HG03025 (cell line): ENCODE measurements around the gene RACK1.

Experiments
- ATAC-seq: cut with Tn5 transposase; IDR thresholded peaks from one replicate; pipeline ENCODE4 v1.9.1; 2021; ENCODE audit warnings: mild to moderate bottlenecking, moderate library complexity; ENCODE audit not compliant: unreplicated experiment, low FRiP score

Gene RACK1

DNA sequence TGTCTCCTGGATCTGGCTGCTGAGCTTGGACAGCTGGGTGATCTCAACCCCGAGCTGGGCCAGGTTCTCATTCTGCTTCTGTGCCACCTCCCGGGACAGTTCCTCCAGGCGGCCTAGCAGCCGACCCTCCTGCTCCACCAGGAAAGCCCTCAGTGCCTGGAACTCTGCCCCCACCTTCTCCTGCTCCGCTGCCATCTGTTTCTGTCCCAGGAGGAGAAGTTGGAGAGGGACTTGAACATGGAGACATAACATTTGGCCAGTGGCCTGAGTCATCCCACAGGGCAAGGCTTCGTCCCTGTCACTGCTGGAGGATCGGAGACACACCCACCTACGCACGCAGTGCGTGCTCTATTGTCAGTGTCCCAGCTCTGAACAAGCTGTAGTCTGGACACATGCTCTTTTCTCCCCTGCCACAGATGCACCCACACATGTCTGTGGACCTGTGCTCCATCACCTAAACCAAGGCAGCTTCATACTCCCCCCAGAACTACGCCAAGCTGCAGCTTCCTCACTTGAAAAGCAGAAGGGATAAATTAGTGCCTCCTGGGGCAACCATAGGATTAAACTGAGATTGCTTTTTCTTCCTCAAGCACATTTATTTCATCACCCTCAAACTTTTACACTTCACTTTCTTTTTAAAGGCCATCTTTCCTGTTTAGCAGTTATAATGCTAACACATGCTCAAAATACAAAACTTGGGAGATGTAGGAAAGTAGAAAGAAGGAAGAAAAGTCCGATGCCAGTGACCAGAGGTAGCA, 43.6 kb downstream of the RACK1 start:
- no peak for ATAC-seq

DNA sequence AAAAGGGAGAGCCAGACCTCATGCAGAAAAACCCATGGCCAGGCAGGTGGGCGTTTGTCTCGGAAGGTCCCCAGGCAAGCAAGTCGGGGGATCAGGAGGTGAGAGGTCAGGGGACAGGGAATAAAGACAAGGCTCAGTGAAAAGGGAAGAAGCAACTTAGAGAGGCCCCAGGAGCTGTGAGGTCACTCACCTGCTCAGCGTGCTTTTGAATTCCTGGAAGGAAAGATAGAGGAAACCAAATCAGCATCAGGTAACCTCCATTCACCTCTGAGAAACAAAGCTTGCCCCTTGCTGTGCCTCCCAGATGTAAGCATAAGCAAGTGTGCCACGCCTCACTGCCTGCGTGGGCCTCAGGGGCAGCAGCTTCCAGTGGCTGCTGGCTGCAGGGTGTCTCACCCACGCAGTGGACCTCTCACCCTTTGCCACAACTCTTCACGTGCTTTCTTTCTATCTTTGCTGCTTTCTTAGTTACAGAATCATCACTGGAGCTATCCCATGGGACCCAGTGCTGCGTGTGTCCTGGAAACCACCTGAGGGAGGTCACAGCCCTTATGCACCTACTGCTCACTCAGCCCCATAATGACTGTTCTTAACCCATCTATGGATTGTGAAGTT, 44.7 kb downstream of the RACK1 start:
- no peak for ATAC-seq

DNA sequence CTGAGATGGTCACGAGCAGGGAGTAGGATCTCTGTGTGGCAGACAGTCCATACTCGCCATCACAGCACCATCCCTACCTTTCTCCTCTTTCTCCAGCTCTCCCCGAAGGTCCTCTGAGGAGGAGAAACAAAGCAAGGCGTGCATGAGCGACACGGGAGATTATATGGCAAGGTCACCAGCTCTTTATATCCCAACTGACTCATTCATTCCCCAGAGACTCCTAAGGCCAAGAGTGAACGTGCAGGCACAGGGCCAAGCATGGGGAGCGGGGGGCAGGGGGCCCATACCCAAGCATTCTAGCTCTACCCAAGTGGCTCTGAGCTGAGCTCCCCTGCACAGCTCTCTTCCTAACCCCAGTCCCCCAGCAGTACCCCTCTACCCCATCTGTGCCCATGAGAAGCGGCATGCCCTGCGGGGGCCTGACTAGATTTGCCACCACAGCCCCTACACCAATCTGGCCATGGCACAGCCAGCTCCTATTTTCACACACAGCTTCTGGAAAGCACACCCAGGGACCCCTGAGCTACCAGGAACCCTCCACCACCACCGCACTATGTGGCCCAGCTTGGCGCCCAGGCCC, 45.5 kb downstream of the RACK1 start:
- no peak for ATAC-seq

DNA sequence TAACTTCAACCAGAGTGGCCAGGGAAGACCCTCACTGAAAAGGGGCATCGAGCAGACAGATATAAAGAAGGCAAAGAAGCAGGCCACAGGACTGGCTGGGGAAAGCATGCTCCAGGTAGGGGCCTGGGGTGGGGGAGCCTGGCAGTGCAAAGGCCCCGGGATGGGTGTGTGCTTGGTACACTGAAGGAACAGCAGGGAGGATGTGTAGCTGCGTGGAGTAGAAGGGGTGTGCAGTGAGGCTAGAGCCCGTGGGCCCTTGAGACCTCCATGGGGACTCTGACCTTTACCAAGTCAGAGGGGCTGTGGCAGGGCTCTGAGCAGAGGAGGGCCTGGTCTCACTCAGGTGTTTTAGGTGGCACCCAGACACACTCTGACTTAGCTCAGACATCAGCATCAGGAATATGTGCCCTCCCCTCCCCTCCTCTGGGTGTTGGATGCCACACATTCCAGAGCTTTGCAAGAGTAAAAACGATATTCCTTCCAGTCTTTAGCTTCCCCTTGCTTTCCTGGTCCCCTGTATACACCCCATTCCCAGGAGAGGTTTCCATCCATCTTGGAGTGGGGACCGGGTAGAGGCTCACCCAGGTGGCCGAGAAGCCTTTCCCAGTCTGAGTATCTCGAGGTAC, 46.3 kb downstream of the RACK1 start:
- ATAC-seq, result no peak

DNA sequence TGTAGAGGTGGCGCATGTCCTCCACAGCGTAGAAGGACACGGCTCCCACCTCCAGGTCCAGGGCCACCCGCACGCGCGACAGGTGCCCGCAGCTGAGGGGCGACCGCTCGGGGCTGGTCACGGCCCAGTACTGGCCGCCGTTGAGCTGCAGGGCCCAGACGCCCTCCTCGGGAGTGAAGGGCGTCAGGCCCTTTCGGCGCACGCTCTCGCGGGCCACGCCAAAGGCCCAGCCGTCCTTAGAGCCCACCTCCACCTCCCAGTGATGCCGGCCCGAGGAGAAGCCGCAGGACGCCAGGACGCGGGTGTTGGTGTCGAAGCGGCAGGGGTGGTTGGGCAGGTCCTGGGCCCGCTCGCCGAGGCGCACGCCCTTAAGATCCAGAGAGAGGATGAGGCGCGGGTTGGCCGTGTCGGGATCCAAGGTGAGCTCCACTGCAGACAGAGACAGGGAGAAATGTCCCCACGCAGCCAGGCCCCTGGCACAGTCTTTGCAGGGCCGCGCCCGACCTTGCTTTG, 48.4 kb downstream of the RACK1 start:
- ATAC-seq, result no peak

DNA sequence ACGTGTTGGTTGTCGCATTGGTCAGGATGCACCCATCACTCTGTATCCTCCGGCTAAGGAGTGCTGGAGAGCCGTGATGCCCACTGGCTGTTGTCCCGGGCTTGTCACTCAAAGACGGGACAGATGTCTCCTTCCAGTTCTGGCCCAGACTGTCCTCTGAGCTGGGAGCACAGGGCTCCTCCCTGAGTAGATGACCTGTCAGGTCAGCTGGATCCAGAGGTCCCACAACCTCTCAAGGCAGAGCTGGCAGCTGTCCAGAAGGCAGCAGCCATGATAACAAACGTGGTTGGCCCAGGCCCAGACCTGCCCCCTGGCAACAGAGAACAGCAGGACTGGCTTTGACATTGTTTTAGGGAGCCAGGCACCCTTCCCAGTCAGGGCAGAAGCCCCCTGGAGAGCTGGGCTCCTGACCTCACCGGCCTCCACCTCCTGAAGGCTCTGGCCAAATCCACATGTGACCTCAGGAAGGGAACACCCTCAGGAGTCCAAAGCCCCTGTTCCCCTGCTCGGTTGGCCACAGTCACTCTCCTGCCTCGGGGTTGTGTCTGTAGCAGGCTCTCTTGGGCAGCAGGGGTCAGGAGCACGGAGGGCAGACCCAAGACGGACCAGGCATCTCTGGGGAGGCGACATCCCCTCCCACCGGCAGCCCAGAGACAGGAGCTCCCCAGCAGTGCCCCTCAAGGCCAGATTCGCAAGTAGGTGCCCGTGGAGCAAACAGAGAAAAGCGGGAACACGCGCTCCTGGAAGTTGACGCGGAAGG, 49.0 kb downstream of the RACK1 start:
- no peak for ATAC-seq

DNA sequence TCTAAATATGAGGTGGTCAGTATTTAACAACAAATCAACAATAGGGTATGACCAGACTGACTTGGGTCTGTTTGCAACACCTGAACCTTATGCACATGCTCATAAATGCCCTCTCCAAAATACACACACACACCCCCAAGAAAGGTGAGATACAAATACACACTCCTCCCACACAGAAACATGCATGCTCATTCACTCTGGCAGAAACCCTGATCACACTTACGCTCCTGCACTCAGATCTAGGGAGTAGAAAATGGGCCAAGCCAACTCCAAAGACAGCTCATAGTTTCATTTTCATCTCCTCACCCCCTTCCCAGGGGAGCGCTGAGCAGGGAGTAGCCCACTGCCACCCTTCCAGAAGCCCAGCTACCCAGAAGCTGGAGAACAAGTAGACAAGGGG, 50.0 kb downstream of the RACK1 start:
- no peak for ATAC-seq

DNA sequence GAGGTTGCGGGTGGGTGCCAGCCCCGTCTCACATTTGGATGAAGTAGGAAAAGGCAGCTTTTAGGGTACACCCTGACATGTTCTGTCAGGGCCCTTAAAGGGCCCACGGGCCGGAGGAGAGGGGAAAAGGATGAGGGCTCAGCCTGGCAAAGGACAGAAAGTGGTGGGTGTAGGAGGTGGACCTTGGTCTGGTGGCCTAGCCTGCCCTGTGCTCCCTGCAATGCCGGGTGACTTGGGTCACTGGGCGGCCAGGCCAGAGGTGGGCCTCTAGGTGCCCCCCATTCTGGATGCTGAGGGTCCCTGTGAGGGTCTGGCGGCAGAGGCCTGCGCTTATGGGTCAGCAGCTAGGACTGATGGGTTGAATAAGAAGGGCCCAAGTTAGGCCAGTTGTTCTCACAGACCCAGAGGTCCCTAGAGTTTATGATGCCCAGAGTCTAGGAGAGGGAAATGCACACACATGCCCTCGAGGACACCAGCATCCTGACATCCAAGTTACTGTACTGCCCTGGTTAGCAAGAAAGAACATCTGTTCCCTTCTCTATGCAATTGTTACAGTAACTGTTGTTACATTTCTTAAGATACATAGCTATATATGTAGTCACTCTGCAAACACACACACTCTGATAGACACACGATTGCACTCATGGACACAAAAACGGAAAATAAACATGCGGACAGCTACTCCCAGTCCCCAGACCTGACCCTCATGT, 51.2 kb downstream of the RACK1 start:
- ATAC-seq, result no peak

DNA sequence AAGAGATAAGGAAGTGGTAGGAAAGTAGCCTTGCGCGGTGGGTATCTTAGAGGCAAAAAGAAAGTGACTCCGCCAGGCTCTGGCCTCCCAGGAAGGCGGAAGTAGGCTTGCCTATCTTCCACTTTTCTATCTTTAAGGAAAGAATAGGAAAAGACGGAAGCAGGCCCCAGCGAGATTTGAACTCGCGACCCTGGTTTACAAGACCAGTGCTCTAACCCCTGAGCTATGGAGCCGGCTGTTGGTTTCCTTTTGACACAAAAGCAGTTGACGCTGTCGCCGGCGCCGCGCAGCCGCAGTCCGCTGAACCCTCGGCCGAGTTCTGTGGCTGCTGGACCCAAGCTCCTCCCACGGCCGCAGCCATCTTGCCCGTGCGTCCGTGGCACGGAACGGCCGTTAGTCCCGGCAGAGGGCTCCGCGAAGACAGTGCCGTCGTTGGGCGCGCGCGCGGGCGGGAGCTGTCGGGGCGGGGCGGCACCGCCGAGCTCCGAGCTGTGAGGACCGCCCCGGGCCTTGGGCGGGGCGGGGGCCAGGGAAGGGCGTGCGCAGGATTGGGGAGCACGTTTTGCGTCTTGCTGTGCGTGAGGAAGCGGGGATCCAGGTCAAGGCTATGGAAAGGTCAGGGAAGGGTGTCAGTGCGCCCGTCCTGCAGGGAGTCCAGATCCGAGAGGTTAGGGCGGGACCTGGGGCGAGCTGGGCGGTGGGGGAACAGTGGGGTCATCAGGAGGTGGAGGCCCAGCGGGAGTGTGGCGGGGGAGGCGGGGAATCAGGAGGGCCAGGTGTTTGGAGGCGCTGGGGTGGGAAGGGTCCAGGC, 52.0 kb downstream of the RACK1 start:
- peak; percentile 50 for ATAC-seq

DNA sequence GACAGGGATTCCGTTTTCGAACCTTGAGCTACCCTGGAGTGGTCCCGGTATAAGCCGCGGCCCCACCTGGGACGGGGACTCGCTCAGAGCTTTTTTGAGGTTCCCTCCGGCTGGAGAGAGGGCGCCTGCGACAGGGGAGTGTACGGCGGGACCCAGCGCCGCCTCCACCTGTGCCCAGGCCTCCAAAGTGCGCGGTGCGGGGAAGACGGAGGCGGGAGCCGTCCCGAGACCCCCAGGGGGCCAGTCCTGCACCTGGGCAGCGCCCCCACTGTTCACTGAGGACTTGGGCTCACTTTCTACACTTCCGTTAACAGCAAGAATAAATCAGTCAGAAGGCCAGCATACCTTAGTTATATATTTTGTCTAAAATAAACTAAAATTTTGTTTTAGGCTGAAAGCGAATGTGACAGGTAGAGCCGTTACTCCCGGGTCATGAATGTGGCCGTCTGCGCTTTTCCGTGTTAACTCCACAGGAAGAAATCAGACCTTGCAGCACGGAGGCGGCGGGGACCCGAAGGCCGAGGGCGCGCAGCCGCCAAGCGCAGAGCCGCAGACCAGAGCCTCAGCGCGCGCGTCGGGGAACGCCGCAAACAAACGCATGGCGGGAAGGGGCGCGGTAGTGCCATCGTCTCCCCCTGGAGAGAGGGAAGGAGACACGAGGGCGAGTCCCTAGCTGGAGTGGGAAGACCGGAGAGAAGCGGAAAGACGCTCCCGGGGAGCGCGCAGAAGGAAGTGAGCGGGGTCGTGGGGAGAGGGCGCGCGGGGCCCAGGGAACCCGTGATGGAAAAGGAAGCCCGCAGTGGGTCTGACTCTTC, 52.8 kb downstream of the RACK1 start:
- peak; percentile 10 for ATAC-seq

DNA sequence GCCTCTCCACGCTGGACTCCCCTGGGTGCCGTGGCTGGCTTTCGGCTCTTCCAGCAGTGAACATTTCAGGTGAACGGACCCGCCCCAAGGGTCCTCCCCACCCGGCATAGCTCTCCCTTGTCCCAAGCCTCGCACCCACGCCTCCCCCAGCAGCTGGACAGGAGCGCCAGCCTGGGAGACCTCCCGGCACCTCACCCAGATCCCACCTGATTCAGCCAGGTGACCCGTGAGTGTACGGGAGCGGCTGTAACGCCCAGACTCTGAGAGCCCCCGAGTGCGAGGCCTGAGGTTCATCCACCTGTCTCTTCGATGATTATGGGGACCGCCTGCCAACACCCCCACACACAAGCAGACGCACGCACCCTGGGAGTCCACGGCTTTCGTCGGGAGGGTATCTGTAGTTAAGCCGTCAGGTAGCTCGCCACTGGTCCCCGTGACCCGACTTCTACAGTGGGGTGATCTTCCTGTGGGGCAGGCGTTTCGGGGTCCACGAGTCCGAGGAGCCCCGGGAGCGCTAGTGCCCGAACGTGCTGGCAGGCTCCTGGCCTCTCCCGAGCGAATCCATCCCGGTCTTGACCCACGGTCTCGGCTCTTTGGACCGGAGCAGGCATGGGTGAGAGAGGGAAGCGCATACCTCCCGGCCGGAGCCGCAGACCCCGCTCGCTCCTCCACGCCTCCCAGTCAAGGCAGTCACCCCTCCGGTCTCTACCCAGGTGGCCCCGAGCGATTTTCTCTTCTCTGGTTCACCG, 53.6 kb downstream of the RACK1 start:
- no peak for ATAC-seq

DNA sequence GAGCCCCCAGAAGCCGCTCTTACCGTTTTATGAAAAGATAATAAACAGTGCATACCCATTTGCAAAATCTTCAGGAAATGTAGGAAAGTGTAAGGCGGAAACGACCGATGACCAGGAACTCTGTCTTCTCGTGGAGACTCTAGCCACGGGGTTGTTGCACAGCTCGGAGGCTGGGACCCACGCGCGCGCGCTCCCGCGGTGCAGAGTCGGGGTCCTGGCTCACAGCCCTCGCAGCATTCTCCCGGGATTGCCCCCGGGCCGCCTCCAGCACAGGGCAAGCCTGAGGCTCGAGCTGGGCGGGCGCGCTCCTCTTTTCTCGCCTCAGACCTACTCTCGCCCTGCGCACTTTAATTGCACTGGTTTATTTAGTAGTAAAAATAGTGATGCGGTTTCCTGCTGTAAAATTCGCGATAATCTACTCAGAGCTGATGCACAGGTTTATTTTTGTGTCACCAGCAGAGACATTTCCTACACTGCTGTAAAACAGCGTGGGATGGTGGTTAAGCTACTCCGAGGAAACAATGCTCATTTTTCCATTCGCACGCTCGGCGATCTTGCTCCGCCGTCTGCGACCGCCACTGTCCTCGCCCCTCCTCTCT, 54.2 kb downstream of the RACK1 start:
- no peak for ATAC-seq

DNA sequence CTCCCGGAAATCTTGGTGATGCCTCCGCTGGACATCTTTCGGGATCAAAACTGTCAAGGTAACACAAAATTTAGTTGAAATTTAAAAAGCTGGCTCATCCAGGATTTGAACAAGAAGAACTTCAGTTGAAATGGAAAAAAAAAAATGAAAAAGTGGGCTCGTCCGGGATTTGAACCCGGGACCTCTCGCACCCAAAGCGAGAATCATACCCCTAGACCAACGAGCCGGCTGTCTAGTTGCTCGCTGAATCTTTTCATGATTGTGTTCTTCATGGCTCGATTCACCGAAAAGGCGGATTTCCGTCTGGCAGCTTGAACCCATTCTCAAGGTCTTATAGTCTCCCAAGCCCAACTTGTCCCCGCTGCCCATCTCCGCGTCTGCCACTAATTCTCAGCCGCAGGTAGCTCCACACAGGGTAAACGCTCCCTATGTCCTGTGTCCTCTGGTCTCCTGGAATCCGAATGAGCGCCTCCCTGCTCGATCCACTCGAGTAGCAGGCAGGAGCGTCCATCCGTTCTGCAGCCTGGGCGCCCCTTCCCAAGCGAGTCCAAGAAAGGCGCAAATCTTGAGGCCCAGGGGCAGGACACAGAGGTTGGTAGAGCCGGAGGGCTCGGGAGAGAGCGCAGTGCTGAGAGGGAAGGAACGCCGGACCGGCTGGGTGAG, 54.9 kb downstream of the RACK1 start:
- no peak for ATAC-seq

DNA sequence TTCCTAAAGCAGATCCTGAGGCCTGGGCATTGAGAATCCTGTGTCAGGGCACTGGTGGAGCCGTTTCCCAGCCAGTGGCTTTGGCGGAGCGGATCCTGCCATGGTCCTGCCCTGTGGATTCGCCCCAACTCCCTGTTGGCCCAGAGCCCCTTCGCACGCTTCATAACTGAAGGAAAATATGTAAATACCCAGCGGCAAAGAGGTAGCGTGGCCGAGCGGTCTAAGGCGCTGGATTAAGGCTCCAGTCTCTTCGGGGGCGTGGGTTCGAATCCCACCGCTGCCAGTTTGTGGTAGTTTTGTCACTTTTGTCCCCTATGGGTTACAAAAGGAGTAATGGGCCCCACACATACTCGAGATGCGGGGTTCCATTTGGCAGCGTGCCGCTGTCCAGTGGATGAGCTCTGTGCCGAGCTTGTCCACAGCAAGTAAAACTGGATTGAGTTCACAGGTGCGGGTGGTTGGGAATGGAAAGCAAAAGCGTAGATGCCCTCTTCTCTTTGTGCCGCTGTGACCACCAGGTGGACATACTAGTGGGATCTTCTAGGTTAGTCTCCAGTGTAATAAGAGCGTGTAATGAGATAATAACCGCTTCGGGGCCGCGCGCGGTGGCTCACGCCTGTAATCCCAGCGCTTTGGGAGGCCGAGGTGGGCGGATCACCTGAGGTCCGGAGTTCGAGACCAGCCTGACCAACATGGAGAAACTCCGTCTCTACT, 56.0 kb downstream of the RACK1 start:
- no peak for ATAC-seq

DNA sequence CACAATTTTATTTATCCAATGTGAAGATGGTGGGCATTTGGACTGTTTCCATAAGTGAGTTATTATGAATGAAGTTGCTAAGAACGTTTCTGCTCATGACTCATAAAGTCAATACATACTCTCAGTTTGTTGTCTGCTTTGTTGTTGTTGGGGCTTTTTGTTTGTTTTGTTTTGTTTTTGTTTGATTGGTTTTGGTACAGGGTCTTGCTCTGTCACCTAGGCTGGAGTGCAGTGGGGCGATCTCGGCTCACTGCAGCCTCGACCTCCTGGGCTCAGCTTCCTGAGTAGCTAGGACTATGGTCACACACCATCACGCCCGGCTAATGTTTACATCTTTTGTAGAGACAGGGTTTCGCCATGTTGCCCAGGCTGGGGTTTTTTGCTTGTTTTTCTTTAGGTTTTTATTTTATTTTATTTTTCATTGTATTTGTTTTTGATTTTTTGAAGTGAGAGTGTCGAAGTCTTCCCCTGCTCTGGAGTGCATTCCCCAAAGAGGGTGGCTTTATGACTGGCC, 56.7 kb downstream of the RACK1 start:
- no peak for ATAC-seq
